Neural cell (in vitro differentiated cells): Measurements from ENCODE around the gene CAMKMT.
A peak's percentile ranks its signal among the peaks of the same experiment; 100 is the strongest.

Experiments
- EP300 ChIP-seq: fragments of 450-650 bp; conservative IDR thresholded peaks from 2 replicates; pipeline ENCODE4 v1.6.1; 2014; ENCODE audit warnings: antibody characterized with exemption, mild to moderate bottlenecking, moderate library complexity; ENCODE audit not compliant: poor library complexity, severe bottlenecking
- EZH2 ChIP-seq: fragments of 200-600, 300-800 bp; shearing (Covaris generic), sonication (generic); IDR thresholded peaks from 2 replicates; pipeline ENCODE4 v1.6.1; 2014; ENCODE audit warnings: antibody characterized with exemption, low read length, borderline replicate concordance, mild to moderate bottlenecking; ENCODE audit not compliant: insufficient read depth, poor library complexity, severe bottlenecking
- MXI1 ChIP-seq: fragments of 450-650 bp; conservative IDR thresholded peaks from 2 replicates; pipeline ENCODE4 v1.6.1; 2014; ENCODE audit warnings: antibody characterized with exemption, mild to moderate bottlenecking; ENCODE audit not compliant: poor library complexity, severe bottlenecking
- POLR2AphosphoS5 ChIP-seq: IDR thresholded peaks from 2 replicates; pipeline ENCODE4 v1.6.1; 2012
- RAD21 ChIP-seq: fragments of 450-650 bp; conservative IDR thresholded peaks from 2 replicates; pipeline ENCODE4 v1.6.1; 2014; ENCODE audit warnings: antibody characterized with exemption, mild to moderate bottlenecking, moderate library complexity
- SMC3 ChIP-seq: fragments of 450-650 bp; conservative IDR thresholded peaks from 2 replicates; pipeline ENCODE4 v1.6.1; 2014; ENCODE audit warnings: antibody characterized with exemption, mild to moderate bottlenecking, moderate library complexity; ENCODE audit not compliant: poor library complexity
- TF ChIP-seq, protein P1 (sequence below): fragments of 450-650 bp; IDR thresholded peaks from 2 replicates; pipeline ENCODE4 v1.5.1; 2014; ENCODE audit warnings: antibody characterized with exemption, mild to moderate bottlenecking, moderate library complexity; ENCODE audit not compliant: poor library complexity, severe bottlenecking
- TF ChIP-seq, protein P2 (sequence below): IDR thresholded peaks from 2 replicates; pipeline ENCODE4 v1.6.1; 2012; ENCODE audit warnings: borderline replicate concordance

DNA sequence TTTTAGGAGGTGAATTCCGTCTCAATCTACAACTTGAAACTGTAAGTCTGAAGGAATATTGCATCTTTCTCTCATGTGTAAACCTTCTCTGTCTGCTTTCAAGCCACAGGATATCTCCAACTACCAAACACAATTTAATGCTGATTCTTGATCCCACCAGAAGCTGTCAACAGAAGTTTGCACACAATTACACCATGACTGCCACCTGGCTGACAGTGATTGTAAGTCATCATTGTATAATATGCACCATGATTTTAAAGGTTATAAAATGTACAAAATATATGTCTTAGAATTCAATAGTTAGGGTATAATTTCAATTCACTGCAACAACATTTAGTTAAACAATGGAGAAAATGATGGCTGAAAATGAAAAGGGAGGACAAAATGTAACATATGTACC, 18.9 kb upstream of the CAMKMT start:
- no peak for TF ChIP-seq EP300
- peak; percentile 54 for TF ChIP-seq RAD21
- TF ChIP-seq EZH2, result no peak
- TF ChIP-seq, protein P1, sequence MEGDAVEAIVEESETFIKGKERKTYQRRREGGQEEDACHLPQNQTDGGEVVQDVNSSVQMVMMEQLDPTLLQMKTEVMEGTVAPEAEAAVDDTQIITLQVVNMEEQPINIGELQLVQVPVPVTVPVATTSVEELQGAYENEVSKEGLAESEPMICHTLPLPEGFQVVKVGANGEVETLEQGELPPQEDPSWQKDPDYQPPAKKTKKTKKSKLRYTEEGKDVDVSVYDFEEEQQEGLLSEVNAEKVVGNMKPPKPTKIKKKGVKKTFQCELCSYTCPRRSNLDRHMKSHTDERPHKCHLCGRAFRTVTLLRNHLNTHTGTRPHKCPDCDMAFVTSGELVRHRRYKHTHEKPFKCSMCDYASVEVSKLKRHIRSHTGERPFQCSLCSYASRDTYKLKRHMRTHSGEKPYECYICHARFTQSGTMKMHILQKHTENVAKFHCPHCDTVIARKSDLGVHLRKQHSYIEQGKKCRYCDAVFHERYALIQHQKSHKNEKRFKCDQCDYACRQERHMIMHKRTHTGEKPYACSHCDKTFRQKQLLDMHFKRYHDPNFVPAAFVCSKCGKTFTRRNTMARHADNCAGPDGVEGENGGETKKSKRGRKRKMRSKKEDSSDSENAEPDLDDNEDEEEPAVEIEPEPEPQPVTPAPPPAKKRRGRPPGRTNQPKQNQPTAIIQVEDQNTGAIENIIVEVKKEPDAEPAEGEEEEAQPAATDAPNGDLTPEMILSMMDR, result peak; percentile 63
- TF ChIP-seq MXI1, result no peak
- peak; percentile 27 for TF ChIP-seq POLR2AphosphoS5
- peak; percentile 64 for TF ChIP-seq SMC3
- TF ChIP-seq, protein P2, sequence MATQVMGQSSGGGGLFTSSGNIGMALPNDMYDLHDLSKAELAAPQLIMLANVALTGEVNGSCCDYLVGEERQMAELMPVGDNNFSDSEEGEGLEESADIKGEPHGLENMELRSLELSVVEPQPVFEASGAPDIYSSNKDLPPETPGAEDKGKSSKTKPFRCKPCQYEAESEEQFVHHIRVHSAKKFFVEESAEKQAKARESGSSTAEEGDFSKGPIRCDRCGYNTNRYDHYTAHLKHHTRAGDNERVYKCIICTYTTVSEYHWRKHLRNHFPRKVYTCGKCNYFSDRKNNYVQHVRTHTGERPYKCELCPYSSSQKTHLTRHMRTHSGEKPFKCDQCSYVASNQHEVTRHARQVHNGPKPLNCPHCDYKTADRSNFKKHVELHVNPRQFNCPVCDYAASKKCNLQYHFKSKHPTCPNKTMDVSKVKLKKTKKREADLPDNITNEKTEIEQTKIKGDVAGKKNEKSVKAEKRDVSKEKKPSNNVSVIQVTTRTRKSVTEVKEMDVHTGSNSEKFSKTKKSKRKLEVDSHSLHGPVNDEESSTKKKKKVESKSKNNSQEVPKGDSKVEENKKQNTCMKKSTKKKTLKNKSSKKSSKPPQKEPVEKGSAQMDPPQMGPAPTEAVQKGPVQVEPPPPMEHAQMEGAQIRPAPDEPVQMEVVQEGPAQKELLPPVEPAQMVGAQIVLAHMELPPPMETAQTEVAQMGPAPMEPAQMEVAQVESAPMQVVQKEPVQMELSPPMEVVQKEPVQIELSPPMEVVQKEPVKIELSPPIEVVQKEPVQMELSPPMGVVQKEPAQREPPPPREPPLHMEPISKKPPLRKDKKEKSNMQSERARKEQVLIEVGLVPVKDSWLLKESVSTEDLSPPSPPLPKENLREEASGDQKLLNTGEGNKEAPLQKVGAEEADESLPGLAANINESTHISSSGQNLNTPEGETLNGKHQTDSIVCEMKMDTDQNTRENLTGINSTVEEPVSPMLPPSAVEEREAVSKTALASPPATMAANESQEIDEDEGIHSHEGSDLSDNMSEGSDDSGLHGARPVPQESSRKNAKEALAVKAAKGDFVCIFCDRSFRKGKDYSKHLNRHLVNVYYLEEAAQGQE, result no peak
